Endometrial microvascular endothelial cells (primary cell): Measurements from ENCODE around the gene IFITM1. TPM values are rescaled to one million over a fixed set of nuclear protein-coding genes. Genes with fewer than 3 reads are reported as not detected.
"Not testable (repeated sequence)": the region's sequence is repeated elsewhere in the genome, so short reads cannot be mapped to it uniquely, and the experiment has no call there.

ENCODE experiments used
- in situ Hi-C: cut with HindIII; loops from 2 replicates; pipeline ENCODE4 v1.10.0; 2017; ENCODE audit warnings: low sequenced_read_pairs, low pct_unique_long_range_greater_than_20kb; ENCODE audit errors: inconsistent ontology term
- total RNA-seq: library from RNA; depleted of rRNA; stranded (reverse); fragments of >200 nt; gene quantifications from one replicate; pipeline ENCODE4 v1.2.3, GENCODE V29; 2015; ENCODE audit errors: inconsistent ontology term

IFITM1 gene
- total RNA-seq, 1 donor from 2014 or later, result 26.2 TPM

GRCh38 chr11:334264-334994 is 20.6 kb downstream of the IFITM1 start:
- in situ Hi-C loops, result no loop called here

GRCh38 chr11:335779-336658 is 22.2 kb downstream of the IFITM1 start:
- in situ Hi-C loops, result no loop called here

GRCh38 chr11:336659-337198 is 22.9 kb downstream of the IFITM1 start:
- in situ Hi-C loops, result no loop called here

- in situ Hi-C loops, result no loop called here
Measured at GRCh38 chr11:337711-338110, 23.9 kb downstream of the IFITM1 start.

- in situ Hi-C loops, result no loop called here
Measured at GRCh38 chr11:339963-340362, 26.1 kb downstream of the IFITM1 start.

GRCh38 chr11:340539-341512 is 27.0 kb downstream of the IFITM1 start:
- in situ Hi-C loops, result no loop called here

GRCh38 chr11:342328-342727 is 28.5 kb downstream of the IFITM1 start:
- in situ Hi-C loops, result no loop called here

GRCh38 chr11:344836-345578 is 31.2 kb downstream of the IFITM1 start:
- in situ Hi-C loops, result no loop called here

- in situ Hi-C loops, result no loop called here
Measured at GRCh38 chr11:346529-346928, 32.7 kb downstream of the IFITM1 start.

GRCh38 chr11:349270-349954 is 35.6 kb downstream of the IFITM1 start:
- in situ Hi-C loops, result not testable (repeated sequence)

GRCh38 chr11:350033-350722 is 36.3 kb downstream of the IFITM1 start:
- in situ Hi-C loops, result not testable (repeated sequence)

GRCh38 chr11:350723-351255 is 36.9 kb downstream of the IFITM1 start:
- in situ Hi-C loops, result no loop called here

GRCh38 chr11:351411-351810 is 37.6 kb downstream of the IFITM1 start:
- in situ Hi-C loops, result no loop called here

- in situ Hi-C loops, result no loop called here
Measured at GRCh38 chr11:352456-353031, 38.7 kb downstream of the IFITM1 start.

GRCh38 chr11:353179-353873 is 39.5 kb downstream of the IFITM1 start:
- in situ Hi-C loops, result no loop called here
